ENCODE data around the gene LPCAT2. TPM values are rescaled to one million over a fixed set of nuclear protein-coding genes. Genes with fewer than 3 reads are reported as not detected.

LPCAT2 gene
- total and polyA plus RNA-seq, 8 donors: 1.7 to 12.8 (median 4.5) TPM

DNA sequence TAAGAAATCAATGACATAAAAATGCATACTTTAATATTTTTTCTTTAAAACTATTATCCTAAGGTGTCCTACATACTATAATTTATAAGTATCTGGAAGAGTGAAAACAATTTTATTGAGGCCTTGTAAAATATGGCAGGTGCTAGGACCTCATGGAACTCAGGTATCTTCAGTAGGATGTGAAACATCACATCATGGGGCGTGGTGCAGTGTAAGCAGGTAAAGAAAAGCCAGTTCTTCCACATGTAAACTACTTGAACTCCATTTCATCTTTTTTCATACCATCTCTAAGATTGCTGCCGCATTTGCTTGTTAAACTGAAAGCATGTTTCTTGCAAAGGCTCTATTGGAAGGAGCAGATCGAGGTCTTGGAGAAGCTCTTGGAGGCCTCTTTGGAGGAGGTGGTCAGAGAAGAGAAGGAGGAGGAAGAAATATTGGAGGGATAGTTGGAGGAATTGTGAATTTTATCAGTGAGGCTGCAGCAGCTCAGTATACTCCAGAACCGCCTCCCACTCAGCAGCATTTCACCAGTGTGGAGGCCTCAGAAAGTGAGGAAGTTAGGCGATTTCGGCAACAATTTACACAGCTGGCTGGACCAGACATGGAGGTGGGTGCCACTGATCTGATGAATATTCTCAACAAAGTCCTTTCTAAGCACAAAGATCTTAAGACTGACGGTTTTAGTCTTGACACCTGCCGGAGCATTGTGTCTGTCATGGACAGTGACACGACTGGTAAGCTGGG, 57.7 kb downstream of the LPCAT2 start, which contains the start of gene CAPNS2:
Gene CAPNS2, plus strand, starts transcription at position 253 of the 744 bp plus-strand sequence. Its CDS starts 73 bp downstream, at position 326.
- Histone ChIP-seq H3K36me3 (no peaks in the 10 kb centered on the region), H3K4me3 (no peak within 1 kb of the TSS), H3K27ac (no peak within 1 kb of the TSS), H3K9me3 (no peaks in the 10 kb centered on the region), H3K4me1 (no peaks in the 10 kb centered on the region), H3K27me3 (no peaks in the 10 kb centered on the region)
- intact Hi-C loops (cut with DNase I): no loop called here
- no peak for DNase-seq
- TF ChIP-seq, protein P1, sequence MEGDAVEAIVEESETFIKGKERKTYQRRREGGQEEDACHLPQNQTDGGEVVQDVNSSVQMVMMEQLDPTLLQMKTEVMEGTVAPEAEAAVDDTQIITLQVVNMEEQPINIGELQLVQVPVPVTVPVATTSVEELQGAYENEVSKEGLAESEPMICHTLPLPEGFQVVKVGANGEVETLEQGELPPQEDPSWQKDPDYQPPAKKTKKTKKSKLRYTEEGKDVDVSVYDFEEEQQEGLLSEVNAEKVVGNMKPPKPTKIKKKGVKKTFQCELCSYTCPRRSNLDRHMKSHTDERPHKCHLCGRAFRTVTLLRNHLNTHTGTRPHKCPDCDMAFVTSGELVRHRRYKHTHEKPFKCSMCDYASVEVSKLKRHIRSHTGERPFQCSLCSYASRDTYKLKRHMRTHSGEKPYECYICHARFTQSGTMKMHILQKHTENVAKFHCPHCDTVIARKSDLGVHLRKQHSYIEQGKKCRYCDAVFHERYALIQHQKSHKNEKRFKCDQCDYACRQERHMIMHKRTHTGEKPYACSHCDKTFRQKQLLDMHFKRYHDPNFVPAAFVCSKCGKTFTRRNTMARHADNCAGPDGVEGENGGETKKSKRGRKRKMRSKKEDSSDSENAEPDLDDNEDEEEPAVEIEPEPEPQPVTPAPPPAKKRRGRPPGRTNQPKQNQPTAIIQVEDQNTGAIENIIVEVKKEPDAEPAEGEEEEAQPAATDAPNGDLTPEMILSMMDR (IDR thresholded peaks at IDR 0.05): no peak
- WGBS, 2 donors: 94 to 97% methylated on average over 9 of the region's 9 CpGs
- ATAC-seq: no peak
- FAIRE-seq: no peak

DNA sequence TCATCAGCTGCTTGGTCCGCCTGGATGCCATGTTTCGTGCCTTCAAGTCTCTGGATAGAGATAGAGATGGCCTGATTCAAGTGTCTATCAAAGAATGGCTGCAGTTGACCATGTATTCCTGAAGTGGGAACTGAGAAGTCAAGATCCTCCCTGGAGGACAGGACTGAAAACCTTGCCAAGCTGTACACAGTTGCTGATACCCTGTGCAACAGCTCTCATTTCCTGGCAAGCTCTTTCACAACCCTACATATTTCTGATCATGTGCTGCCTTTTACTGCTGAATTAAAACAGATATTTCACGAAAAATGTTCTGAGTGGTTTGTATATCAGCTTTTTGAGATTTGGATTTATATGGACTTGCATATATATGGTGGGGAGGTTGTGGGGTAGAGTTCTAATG, 58.5 kb downstream of the LPCAT2 start:
- Histone ChIP-seq H3K27me3 (no peaks in the 10 kb centered on the region), H3K4me1 (no peaks in the 10 kb centered on the region), H3K36me3 (no peaks in the 10 kb centered on the region), H3K27ac (no peak overlapping the region), H3K9me3 (no peaks in the 10 kb centered on the region), H3K4me3 (no peak overlapping the region)
- peak in 1 of 4 donors; percentile 65 for ATAC-seq
- FAIRE-seq: no peak
- TF ChIP-seq, protein P1 (IDR thresholded peaks at IDR 0.05): no peak
- DNase-seq: no peak
- intact Hi-C loops (cut with DNase I): no loop called here
- WGBS, 2 donors: 79 to 94% methylated on average over 3 of the region's 3 CpGs

DNA sequence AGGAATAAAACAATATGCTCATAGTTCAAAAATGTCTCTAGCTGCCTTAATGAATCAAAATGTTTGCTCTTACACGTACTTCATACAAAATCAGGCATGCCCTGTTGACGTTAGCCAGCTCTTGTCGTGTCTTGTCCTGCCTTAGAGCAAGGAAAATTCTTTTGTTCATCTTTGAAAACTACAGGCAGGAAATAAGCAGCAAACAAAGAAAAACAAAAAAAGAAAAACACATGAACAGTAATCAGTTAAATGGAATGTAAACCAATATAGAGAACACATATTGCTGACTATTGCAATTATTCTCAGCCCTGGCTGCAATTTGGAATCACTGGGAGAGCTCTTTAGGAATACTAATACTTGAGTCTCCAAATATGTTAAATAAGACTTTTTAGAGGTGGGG, 59.3 kb downstream of the LPCAT2 start:
- Histone ChIP-seq H3K27ac (no peak overlapping the region), H3K9me3 (no peaks in the 10 kb centered on the region), H3K36me3 (no peaks in the 10 kb centered on the region), H3K27me3 (no peaks in the 10 kb centered on the region), H3K4me3 (no peak overlapping the region), H3K4me1 (no peaks in the 10 kb centered on the region)
- ATAC-seq (no peak), FAIRE-seq (no peak), DNase-seq (no peak)
- 83 to 89% methylated on average over 3 of the region's 3 CpGs for WGBS, 2 donors
- intact Hi-C loops (cut with DNase I): no loop called here
- TF ChIP-seq, protein P1 (IDR thresholded peaks at IDR 0.05): no peak

DNA sequence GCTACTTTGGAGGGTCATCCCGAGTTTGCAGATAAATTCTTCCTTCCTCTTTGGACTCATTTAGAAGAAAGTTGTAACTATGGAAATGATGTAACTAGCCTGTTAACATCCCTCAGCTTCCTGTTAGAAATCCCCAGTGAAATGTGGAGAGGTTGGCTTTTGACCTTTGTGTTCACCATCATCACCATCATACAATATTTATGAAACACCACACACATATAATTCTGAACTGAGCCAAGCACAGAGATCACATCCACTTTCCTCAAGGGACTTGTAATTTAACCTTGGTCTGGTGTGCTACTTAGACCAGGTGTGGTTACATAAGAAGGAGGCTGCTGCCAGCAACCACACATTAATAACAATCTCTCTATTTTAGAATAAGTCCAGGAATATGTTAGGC, 60.2 kb downstream of the LPCAT2 start:
- intact Hi-C loops (cut with DNase I): no loop called here
- TF ChIP-seq, protein P1 (IDR thresholded peaks at IDR 0.05): no peak
- ATAC-seq (peak in 1 of 4 donors; percentile 30), FAIRE-seq (no peak), DNase-seq (no peak)
- 50 to 72% methylated on average over 1 of the region's 1 CpG for WGBS, 2 donors
- Histone ChIP-seq H3K36me3 (no peaks in the 10 kb centered on the region), H3K4me3 (no peak overlapping the region), H3K9me3 (no peaks in the 10 kb centered on the region), H3K4me1 (no peaks in the 10 kb centered on the region), H3K27me3 (no peaks in the 10 kb centered on the region), H3K27ac (no peak overlapping the region)

DNA sequence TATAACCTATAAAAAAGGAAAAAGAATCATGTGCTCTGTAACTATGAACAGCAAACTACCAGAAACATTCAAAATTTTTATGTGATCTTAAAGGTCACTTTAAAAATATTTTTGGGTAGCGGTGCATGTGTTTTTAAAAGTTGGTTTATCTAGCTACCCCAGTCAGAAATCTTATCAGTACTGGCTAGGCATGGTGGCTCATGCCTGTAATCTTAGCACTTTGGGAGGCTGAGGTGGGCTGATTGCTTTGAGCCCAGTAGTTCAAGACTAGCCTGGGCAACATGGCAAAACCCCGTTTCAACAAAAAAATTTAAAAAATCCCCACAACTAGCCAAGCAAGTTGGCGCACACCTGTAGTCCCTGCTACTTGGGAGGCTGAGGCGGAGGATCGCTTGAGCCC, 61.3 kb downstream of the LPCAT2 start:
- ATAC-seq (no peak), DNase-seq (no peak), FAIRE-seq (no peak)
- no peak overlapping the region for H3K4me3 ChIP-seq
- no peaks in the 10 kb centered on the region for H3K36me3 ChIP-seq
- H3K27me3 ChIP-seq: no peaks in the 10 kb centered on the region
- H3K9me3 ChIP-seq: no peaks in the 10 kb centered on the region
- intact Hi-C loops (cut with DNase I): no loop called here
- H3K27ac ChIP-seq: no peak overlapping the region
- 91% methylated on average over 5 of the region's 5 CpGs for WGBS, 2 donors
- H3K4me1 ChIP-seq: no peaks in the 10 kb centered on the region
- TF ChIP-seq, protein P1 (IDR thresholded peaks at IDR 0.05): no peak

Data from pancreas (tissue), 10 donors.